Loucy (cell line): ENCODE results near the gene CASP7.

ENCODE experiments used
- CTCF ChIP-seq: fragments of 200-600 bp; sonication (generic); conservative IDR thresholded peaks from 2 replicates; pipeline ENCODE4 v1.5.1; 2014; ENCODE audit warnings: mild to moderate bottlenecking, antibody characterized with exemption, low read length
- EZH2phosphoT487 ChIP-seq: fragments of 200-600 bp; IDR thresholded peaks from 2 replicates; pipeline ENCODE4 v1.6.1; 2018; ENCODE audit warnings: antibody characterized with exemption, mild to moderate bottlenecking, moderate library complexity, borderline replicate concordance

- TF ChIP-seq CTCF (no peak), EZH2phosphoT487 (no peak)
Measured at GRCh38 chr10:113709221-113709838, 29.6 kb downstream of the CASP7 start.
